Left kidney (tissue), 2 donors: Measurements from ENCODE around the gene PRKN. TPM values are rescaled to one million over a fixed set of nuclear protein-coding genes. Genes with fewer than 3 reads are reported as not detected.
"Not testable (repeated sequence)": the region's sequence is repeated elsewhere in the genome, so short reads cannot be mapped to it uniquely, and the experiment has no call there.

Experiments
- DNase-seq: peaks from one replicate; pipeline ENCODE4 v3.0.0-alpha.2; 2013
- polyA plus RNA-seq: library from polyadenylated mRNA; unstranded; fragments of 120-200 nt; gene quantifications from one replicate; pipeline ENCODE4 v1.2.1, GENCODE V29; 2013; ENCODE audit not compliant: insufficient read length

Gene PRKN
- polyA plus RNA-seq, 1 donor = 7.7 TPM

DNA sequence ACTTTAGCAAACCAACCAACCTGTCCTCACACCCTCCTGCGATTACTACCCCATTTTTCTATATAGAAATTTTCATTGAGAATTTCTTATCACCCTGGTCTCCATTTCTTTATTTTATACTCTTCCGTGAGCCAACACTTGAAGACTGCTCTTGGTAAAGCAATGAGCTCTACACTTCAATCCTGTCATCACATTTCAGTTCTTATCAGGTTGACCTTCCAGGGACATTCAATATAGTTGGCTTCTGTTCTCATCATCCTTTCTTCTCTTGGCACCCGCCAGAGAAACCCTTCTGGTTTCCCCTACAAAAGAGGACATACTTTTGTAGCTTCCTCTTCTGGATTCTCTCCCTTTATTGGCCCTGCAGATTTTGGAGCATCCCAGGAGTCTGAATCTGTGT, 279.3 kb downstream of the PRKN start:
- DNase-seq = no peak

DNA sequence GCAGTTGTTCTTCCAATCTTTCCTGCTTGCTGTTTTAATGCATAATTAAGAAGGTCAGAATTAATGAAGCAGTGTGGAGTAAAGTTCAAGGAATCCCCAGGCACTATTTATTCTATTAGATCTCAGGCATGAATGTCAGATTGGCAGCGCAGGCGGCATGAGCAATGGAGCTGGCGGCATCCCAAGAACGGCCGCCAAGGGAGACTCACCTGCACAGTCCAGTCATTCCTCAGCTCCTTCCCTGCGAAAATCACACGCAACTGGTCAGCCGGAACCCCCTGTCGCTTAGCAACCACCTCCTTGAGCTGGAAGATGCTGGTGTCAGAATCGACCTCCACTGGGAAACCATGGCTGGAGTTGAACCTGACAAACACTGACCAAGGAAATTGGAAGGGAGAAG, 284.5 kb downstream of the PRKN start:
- peak; percentile 27 for DNase-seq

DNA sequence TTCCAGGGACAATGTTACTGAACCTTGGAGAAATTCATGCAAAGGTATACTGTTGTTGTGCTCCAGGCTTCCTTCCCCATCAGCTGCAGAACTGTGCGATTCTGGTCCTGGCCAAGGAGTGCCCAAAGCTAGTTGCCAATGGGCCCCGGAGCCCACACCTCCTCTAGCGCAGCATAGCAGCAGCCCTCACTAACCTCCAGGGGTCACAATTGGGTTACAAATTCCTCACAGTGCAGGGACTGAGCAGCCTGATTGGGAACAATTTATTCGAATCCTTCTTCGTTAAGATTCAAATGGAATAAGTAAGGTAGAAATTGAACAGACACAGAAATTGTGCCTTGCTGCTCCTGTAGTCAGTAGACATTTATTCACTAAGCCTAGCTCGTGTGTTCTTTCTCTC, 284.9 kb downstream of the PRKN start:
- DNase-seq = peak; percentile 58

DNA sequence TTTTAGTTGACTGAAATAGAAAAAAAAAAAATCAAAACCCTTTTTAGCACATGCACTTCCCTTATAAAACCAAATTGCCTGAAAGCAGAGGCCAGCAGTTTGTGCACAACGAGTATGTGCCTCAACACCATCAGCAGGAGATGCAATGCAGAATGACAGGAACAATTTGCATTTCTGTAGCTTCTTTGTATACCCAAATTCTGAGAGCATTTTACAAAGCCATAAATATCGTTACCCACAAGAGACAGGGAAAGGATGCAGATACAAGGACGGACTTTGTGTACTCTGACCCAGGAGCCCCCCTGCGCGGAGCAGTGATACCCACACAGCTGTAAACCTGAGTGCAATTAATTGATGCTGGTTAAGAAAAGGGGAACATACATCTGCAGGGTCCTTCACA, 285.6 kb downstream of the PRKN start:
- DNase-seq = no peak

DNA sequence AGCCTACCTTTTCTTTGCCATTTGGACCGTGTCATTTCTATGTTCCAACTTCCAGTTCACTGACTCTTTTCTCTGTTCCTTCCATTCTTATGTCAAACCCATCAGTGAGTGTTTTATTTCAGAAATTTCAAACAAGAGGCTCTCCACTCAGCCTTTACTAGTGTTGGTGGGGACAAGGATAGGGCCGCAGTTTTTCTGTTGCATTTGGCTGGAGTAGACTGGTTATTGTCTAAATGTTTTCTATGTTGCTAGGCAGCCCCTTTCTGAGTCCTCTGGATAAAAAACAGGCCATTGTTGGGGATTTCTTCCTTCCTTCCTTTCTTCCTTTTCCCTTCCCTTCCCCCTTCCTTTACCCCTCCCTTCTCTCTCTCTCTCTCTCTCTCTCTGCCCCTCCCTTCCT, 288.6 kb downstream of the PRKN start:
- DNase-seq = no peak

- no peak for DNase-seq
Observed at GRCh38 chr6:162435071-162435470, 292.5 kb downstream of the PRKN start.

DNA sequence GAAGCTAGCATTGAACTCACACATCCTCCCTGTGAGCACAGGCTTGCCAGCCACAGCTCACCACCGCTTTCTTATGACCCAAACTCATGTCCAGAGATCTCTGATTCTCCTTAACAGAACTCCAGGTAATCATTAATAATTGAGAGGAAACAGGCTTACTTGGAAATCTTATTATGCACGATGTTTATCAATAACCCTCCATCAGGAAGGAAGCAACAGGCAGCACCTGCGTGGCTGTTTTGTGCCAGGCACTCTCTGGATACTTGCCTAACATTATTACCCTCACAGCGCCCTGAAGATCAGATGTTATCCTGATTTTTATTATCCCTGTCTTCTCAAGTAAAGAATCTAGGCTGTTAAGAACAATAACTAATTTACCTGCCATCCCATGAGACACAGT, 306.6 kb downstream of the PRKN start:
- DNase-seq = no peak

GRCh38 chr6:162416831-162417537, 310.6 kb downstream of the PRKN start:
- no peak for DNase-seq

DNA sequence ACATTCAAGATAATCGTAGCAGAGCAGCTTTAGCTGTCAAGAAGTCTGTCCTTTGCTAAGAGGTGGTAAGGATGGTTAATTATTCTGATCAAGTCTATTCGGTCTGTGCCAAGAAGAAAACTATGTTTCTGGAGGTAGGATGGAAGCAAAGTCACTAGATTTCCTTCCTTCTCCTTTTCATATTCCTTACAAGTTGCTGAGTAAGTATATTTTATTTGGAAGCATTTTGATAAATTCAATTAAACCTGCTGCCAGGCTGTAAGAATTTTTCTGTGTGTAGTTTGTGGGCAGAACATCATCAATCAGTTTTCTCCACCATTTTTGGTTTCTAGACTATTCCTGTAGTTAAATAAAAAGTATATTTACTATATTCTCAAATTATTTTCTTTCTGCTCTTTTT, 311.3 kb downstream of the PRKN start:
- no peak for DNase-seq

DNA sequence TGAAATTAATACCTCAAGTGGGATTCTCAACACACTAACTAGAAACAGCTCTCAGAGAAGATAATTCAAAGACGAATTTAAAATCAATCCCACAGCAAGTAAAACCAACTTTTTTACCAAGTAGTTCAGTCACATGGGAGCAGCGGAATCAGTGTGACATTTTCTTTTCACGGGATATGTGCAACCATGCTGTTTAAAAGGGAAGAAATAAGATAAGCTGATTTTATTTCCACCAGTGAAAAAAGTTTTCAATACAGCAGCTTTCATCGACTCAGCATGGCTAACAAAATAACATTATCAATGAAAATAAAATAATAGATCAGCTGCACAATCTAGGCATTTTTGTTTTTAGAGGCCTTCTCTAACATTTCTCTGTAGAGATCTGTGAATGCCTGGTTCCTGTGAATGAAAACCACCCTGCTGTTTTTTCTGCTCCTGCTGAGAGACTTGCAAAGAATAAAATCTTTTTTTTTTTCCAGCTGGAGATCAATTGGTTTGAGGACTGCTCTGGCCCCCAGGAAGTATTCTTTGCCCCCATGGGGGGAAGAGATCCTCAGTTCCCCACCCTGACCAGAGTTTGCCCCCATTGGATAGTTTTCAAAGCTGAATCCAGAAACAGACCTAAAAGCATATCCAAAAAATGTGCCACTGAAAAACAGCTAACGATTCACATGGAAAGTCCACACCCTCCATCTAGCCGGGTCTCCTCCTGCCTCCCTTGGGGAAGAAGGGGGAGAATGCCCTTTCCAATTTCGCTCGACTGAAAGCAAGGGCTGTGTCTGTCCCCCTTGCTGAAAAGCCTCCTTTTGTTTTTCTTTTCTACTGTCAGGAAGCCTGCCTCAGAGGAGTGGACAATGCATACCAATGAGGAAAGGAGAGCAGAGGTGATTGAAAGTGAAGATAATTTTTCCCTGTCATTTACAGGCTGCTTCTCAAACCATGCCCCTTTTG, 317.6 kb downstream of the PRKN start:
- DNase-seq = no peak

DNA sequence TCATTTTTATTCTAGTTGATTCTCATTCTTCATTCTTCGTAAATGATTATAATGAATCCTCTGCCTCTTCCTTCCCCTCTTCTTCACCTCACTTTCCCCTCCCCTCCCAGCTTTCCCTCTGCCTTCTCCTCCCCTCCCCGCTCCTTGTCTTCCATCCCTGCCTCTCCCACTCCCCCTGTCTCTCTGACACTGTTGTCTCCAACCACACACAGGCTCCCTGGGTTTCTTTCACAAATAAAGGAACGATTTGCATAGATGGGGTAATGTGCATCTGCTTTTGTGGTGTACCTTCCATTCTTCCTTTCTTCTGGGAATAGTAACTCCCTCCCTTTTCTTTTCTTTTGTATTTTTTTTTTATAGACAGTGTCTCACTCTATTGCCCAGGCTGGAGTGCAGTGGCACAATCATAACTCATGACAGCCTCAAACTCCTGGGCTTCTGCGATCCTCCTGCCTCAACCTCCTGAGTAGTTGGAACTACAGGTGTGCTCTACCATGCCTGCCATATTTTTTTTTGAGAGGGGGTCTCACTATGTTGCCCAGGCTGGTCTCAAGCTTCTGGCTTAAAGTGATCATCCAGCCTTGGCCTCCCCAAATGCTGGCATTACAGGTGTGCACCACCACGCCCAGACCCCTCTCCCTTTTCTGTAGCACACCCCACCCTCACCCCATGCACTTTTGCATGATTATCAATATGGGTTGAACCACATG, 318.6 kb downstream of the PRKN start:
- no peak for DNase-seq

DNA sequence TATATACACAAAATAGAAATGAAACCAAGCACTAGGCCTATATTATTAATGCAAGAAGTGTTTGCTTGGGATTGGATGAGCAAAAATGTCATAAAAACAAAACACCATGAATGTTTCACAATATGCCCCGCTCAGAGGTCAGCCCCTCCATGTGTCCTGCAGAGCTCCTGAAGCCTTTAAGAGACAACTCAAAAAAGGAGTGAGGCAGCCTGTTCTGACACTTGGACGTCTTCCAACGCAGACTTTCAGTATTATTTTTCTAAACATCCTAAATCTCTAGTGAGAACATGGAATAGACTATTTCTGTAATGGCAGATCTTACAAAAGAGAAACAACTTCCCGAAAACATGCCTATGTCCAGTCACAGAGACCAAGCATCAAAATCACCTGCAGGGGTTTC, 322.6 kb downstream of the PRKN start:
- no peak for DNase-seq

GRCh38 chr6:162403031-162403430, 324.5 kb downstream of the PRKN start:
- DNase-seq = no peak

GRCh38 chr6:162395181-162395580, 332.4 kb downstream of the PRKN start:
- DNase-seq = no peak

DNA sequence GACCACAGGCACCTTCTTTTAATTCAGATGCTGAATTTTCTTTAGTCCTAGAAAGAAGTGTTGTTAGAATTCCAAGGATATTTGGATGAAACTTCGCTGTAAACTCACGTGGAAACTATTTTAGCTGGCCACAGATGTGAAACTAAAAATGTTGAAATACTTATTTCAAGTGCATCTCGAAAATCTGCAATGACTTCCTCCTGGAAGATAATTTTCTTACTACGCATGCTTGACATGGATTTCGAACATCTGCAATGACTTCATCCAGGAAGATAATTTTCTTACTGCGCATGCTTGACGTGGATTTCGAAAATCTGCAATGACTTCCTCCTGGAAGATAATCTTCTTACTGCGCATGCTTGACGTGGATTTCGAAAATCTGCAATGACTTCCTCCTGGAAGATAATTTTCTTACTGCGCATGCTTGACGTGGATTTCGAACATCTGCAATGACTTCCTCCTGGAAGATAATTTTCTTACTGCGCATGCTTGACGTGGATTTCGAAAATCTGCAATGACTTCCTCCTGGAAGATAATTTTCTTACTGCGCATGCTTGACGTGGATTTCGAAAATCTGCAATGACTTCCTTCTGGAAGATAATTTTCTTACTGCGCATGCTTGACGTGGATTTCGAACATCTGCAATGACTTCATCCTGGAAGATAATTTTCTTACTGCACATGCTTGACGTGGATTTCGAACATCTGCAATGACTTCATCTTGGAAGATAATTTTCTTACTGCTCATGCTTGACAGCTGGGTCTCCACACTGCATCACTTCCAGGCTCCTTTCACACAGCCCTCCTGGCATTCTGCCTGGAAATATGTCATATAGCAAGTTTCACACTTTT, 336.4 kb downstream of the PRKN start:
- DNase-seq = not testable (repeated sequence)

DNA sequence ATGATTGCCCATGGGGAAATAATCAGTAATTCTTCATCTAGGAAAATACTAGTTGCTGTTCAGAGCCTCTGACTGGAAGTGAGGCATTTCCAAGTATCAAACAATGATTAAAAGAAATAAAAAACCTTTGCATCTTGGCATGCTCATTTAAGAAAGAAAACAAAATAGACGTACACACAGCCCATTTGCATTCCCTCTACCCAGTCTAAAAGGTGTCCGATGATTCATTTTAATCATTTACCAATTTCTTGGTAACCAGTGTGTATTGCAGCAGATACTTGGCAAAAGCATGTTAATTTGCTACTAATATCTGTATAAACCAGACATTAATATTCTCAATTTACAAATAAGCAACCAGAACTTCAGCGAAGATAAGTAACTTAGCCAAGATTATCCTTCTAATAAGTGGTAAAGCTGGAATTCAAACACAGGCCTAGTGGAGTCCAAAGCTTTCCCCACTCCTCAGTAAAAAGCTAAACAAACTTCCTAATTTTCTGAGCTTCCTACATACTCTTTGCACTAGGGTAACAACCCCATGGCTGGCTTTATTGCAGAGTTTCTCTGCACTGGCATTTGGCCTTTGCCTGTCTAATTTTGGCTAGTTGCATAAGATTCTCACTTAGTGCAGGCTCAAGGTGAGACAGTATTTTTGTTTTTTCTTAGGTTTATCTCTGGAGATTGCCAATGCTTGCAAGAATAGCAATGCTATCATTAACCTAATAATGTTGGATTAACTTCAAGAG, 338.1 kb downstream of the PRKN start:
- no peak for DNase-seq

DNA sequence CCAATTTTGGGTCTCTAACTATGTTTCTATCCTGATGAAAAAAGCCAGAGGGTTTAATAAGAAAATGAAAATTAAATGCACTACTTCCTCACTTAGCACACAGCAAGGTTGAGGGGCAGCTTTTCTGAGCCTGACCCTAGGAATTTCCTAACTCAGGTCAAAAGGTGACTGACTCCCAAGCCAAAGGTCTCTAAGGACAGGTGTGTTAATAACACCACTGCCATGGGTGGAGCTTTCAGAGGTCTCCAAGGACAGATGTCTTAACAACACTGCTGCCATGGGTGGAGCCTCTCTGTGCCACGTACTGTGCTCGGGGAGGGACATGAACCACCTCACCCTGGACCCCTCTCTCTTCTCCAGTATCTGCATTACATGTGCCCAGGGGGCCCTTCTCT, 339.2 kb downstream of the PRKN start:
- no peak for DNase-seq

DNA sequence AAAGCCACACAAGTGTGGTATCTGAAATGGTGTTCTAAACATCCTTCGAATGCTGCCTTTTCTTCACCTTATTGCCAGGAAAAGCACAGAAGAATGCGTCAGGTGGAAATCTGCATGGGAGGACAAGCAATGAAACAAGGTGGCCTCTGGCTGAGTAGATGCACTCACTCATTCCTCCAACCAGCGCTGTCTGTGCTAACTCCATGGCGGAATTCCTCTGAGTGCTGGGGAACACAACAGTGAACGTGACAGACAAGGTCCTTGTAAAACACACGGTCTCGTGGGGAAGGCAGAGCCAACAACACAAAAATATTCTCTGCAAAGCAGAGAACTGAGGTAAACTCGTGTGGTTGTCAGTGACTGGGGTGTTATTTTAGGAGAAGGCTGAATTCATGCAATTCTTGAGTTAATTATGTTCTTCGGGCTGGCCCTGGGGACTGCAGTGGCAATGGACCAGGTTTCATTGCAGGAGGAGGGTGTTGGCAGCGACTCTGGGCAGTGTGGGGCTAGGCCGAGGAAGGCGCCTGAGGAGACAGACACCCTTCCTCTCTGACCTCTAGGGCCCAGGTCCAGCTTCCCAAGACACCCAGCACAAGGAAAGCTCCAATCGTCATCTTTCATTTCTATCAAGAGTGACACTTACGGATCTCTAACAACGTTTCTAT, 339.7 kb downstream of the PRKN start:
- no peak for DNase-seq

DNA sequence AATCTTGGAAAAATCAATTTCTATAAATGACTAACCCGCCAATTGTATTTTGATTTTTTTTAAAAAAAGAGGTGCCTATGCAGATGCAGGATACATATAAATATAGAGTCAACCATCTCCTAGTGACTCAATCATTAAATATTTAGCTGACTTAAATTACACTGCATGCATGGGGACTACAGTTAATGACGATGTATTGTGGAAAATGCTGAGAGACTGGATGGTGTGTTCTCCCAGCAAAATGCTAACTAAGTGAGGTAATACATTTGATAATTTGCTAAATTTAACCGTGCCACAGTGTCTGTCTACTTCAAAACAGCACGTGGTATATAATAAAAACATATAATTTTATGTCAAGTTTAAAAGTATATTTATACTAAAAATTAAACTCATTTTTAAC, 341.6 kb downstream of the PRKN start:
- no peak for DNase-seq

DNA sequence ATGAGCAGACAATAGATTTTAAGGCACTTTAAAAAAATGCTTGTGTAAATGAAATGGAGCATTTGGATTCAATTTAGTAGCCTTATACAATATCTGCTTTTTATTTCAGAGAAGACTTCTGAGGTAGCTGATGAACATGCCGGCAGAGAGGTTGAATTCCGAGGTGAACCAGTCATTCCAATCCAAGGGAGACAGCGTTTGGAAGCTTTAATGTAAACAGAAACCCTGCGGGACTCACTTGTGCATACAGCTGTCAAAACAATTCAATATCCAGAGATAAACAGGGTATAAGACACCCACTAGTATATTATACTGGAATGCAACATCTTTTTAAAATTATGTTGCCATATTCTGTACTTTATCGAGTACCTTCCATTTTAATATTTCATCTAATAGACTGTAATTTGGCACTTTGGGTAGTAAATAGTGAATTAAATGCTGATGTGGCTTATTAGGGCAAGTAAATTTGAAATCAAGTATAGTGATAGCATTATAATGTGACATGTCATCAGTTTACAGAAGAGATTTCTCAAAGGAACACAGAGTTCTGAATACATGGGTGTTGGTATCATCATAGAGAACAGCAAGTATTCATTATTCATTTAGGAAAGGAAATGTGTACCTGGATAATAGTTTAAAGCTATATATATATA, 347.7 kb downstream of the PRKN start:
- DNase-seq = no peak
